Lung (tissue), 12 donors: ENCODE measurements around the gene FTH1. TPM values are rescaled to one million over a fixed set of nuclear protein-coding genes. Genes with fewer than 3 reads are reported as not detected.

Experiments used
- ATAC-seq: fragments of 200-7000 bp; cut with Tn5 transposase; one replicate; pipeline ENCODE4 v1.9.1; 2020; ENCODE audit warnings: moderate number of reproducible peaks; ENCODE audit not compliant: insufficient read depth, low FRiP score
- DNase-seq, 3 donors: peaks; one replicate each; pipeline ENCODE4 v3.0.0-alpha.2; 2013 to 2017
- H3K27ac ChIP-seq, 2 donors: one replicate each; pipeline ENCODE4 v1.5.1; 2013; ENCODE audit warnings: mild to moderate bottlenecking in 2 of 2, moderate library complexity in 2 of 2, control low read depth in 1 of 2, inconsistent platforms in 1 of 2, low read depth in 1 of 2, low read length in 1 of 2
- H3K27me3 ChIP-seq, 3 donors: one replicate each; pipeline ENCODE4 v1.5.1; 2013; ENCODE audit warnings: low read length in 2 of 3; ENCODE audit not compliant: control insufficient read depth in 3 of 3, insufficient read depth in 3 of 3
- H3K36me3 ChIP-seq, 4 donors: one replicate each; pipeline ENCODE4 v1.5.1; 2013; ENCODE audit warnings: low read length in 4 of 4, mild to moderate bottlenecking in 1 of 4, moderate library complexity in 1 of 4; ENCODE audit not compliant: control insufficient read depth in 4 of 4, insufficient read depth in 4 of 4
- H3K4me1 ChIP-seq, 5 donors: one replicate each; pipeline ENCODE4 v1.5.1; 2013; ENCODE audit warnings: low read length in 5 of 5, mild to moderate bottlenecking in 2 of 5, moderate library complexity in 1 of 5; ENCODE audit not compliant: control insufficient read depth in 5 of 5, insufficient read depth in 5 of 5
- H3K4me3 ChIP-seq: one replicate; pipeline ENCODE4 v1.5.1; 2013; ENCODE audit warnings: mild to moderate bottlenecking, control low read depth, moderate library complexity
- H3K9ac ChIP-seq, 2 donors: one replicate each; pipeline ENCODE4 v1.5.1; 2013; ENCODE audit warnings: low read length in 2 of 2, control low read depth in 1 of 2; ENCODE audit not compliant: insufficient read depth in 1 of 2
- H3K9me3 ChIP-seq, 4 donors: one replicate each; pipeline ENCODE4 v1.5.1; 2013; ENCODE audit warnings: low read length in 3 of 4, mild to moderate bottlenecking in 1 of 4, moderate library complexity in 1 of 4; ENCODE audit not compliant: control insufficient read depth in 4 of 4, insufficient read depth in 3 of 4
- WGBS, 2 donors: extraction: QIAGEN DNeasy Blood & Tissue Kit; methylation state at CpG; one replicate each; pipeline ENCODE4 v1.1.7; 2013; 5-methylcytosine and 5-hydroxymethylcytosine counted together
- polyA plus RNA-seq, 2 donors: library from polyadenylated mRNA; stranded (reverse); fragments of 200-250 nt; gene quantifications; one replicate each; pipeline ENCODE4 v1.2.1, GENCODE V29; 2013
- total RNA-seq, 2 donors: library from RNA; depleted of rRNA in 1 of 2; stranded (reverse); fragments of >200 nt in 1 of 2; gene quantifications; one replicate each; pipeline ENCODE4 v1.2.1, GENCODE V29; 2014 to 2021
- TF ChIP-seq, protein P1 (sequence below): IDR thresholded peaks from 2 replicates; pipeline ENCODE4 v1.5.1; 2012; ENCODE audit warnings: mild to moderate bottlenecking; ENCODE audit errors: control extremely low read depth, extremely low read depth
- donor health status: control.
- donor health status: control.
- donor health status: Bipolar disorder and iron deficiency.
- donor health status: healthy.
- donor health status: DM: yes; HTN: yes; CAD: no.

Gene FTH1
- total and polyA plus RNA-seq, 4 donors = 1,737 to 24,273 (median 5,185) TPM

DNA sequence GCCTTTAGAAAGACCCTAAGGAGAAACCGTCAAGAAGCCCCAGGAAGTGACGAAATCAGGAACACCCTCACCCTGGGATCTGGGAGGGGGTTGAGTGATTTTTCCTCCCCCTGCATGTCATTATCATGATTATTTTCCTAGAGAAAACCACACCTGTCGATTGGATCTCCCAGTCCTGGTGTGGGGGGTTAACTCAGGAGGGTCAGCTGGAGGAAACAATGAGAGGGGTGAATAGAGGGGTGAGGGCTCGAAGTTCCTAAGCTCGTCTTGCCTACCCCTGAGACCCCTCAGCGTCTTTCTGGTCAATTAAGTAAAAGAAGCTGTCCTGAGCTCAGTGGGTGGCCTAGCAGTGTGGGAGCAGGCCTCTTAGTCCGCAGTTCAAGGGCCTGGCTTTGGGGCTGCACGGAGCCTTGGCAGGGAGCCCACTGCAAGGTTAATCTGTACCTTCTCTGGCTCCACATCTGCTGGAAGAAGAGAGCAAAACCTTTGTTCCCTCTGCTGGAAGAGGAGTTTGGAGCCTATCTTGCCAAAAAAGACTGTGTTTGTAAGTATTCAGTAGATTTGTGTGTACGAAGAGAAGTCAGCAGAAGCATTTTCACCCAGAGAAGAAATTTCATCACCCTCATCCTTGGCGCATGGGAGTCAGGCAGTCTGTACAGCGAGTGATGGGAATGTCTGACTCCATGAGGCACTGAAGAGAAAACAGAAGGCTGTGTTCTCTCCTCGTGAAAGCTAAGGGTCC lies 34.2 kb upstream of the FTH1 start:
- DNase-seq = peak; percentile 34 to 68 (median 62)
- Histone ChIP-seq H3K4me1 (peaks cover 0 to 8% (median 1%) of the 10 kb centered on the region in 5 donors), H3K9ac (no peak overlapping the region), H3K27ac (peak overlapping the region in 1 of 2 donors; percentile 17), H3K36me3 (no peaks in the 10 kb centered on the region), H3K4me3 (no peak overlapping the region), H3K27me3 (no peaks in the 10 kb centered on the region), H3K9me3 (peaks cover 0 to 2% (median under 1%) of the 10 kb centered on the region in 4 donors)
- WGBS, 2 donors = 63 to 69% methylated on average over 12 of the region's 12 CpGs
- ATAC-seq = no peak
- TF ChIP-seq, protein P1, sequence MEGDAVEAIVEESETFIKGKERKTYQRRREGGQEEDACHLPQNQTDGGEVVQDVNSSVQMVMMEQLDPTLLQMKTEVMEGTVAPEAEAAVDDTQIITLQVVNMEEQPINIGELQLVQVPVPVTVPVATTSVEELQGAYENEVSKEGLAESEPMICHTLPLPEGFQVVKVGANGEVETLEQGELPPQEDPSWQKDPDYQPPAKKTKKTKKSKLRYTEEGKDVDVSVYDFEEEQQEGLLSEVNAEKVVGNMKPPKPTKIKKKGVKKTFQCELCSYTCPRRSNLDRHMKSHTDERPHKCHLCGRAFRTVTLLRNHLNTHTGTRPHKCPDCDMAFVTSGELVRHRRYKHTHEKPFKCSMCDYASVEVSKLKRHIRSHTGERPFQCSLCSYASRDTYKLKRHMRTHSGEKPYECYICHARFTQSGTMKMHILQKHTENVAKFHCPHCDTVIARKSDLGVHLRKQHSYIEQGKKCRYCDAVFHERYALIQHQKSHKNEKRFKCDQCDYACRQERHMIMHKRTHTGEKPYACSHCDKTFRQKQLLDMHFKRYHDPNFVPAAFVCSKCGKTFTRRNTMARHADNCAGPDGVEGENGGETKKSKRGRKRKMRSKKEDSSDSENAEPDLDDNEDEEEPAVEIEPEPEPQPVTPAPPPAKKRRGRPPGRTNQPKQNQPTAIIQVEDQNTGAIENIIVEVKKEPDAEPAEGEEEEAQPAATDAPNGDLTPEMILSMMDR = no peak

DNA sequence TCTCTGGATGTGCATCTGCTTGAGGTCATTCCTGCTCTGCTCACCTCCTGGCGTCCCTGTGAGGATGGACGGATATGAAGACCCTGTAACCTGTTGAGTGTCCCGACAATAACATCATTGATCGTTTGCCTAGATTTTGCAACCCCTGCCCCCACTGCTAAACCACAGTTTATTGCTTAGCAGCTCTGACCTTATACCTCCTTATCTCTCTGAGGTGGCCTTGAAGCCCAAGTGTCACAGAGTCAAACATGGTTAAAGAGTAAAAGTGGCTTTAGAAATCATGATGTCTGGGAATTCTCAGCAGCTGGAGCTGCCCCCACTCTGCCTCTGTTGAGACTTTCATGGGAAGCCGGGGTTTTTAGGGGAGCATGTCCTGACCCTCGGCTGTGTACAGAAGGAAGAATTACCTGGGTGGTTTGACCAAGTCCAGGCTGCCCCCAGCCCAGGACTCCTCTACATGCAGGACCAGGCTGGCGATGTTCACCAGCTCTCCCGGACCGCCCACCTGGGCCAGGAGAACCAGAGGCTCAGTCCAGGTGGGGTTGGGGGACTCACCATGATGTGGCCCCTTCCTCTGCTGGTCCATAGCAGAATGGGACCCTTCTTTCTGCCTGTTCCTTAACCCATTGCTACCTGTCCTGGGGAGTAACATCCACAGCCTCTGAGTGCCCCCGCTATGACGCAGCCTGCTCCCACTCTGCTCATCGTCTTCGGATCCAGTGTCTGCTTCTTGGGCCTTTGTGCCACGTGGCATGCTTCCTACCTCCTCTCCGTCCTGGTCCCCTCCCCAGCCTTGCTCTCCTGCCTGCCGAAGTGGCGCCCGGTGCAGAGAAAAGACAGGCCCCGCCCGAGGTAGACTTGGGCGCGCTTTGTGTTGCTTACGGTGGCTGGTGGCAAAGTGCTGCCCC lies 33.4 kb upstream of the FTH1 start:
- DNase-seq = no peak

DNA sequence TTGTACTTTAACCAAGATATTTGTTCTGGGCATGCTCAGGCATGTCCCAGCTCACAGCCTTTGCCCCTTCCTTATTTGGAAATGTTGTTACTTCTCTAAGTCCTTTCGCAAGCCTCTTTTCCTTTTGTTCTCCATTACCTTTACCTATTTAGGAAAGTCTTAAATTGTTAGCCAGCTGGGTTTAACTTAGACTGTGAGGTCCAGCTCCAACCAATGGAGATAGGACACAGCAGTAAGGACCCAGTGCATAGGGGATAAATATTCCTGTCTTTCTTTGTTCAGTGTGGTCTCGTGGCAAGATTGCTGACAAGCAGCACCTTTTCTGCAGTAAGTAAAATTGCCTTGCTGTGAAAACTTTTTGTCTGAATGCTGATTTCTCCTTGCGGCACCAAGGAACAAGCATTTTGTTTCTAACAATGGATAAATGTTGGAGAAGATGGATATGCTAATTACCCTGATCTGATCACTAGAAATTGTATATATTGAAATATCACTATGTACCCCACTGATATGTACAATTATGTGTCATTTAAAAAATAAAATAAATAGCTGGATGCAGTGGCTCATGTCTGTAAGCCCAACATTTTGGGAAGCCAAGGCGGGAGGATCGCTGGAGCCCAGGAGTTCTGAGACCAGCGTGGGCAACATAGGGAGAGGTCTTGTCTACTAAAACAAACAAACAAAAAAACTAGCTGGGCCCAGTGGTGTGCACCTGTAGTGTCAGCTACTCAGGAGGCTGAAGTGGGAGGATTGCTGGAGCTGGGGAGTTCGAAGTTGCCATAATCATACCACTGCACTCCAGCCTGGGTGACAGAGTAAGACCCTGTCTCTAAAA lies 31.9 kb upstream of the FTH1 start:
- Histone ChIP-seq H3K27me3 (no peaks in the 10 kb centered on the region), H3K4me1 (peaks cover 0 to 3% (median 1%) of the 10 kb centered on the region in 5 donors), H3K36me3 (no peaks in the 10 kb centered on the region), H3K4me3 (no peak overlapping the region), H3K9me3 (peaks cover 0 to 2% (median under 1%) of the 10 kb centered on the region in 4 donors), H3K27ac (no peak overlapping the region), H3K9ac (no peak overlapping the region)
- no peak for ATAC-seq
- 95% methylated on average over 7 of the region's 7 CpGs for whole genome bisulfite sequencing, 2 donors
- DNase-seq = no peak
- TF ChIP-seq, protein P1 = no peak

More for the DNA sequence above, 33.4 kb upstream of the FTH1 start:
- TF ChIP-seq, protein P1 = no peak
- WGBS, 2 donors = 78 to 91% methylated on average over 23 of the region's 23 CpGs
- H3K27ac ChIP-seq = no peak overlapping the region
- peaks cover 0 to 2% (median under 1%) of the 10 kb centered on the region in 4 donors for H3K9me3 ChIP-seq
- no peaks in the 10 kb centered on the region for H3K36me3 ChIP-seq
- H3K27me3 ChIP-seq = no peaks in the 10 kb centered on the region
- ATAC-seq = no peak
- H3K4me1 ChIP-seq = peaks cover 0 to 8% (median 1%) of the 10 kb centered on the region in 5 donors
- no peak overlapping the region for H3K4me3 ChIP-seq
- H3K9ac ChIP-seq = no peak overlapping the region
